Astrocyte of the spinal cord (primary cell): ENCODE data around the gene SOAT2.

Source experiments
- DNase-seq: peaks from one replicate; pipeline ENCODE4 v3.0.0; 2011; ENCODE audit warnings: low read depth, low spot score
- H3K4me3 ChIP-seq: 2 replicates; pipeline ENCODE4 v1.5.1; 2011; ENCODE audit warnings: low read depth, mild to moderate bottlenecking, low read length, moderate library complexity
- CTCF ChIP-seq: IDR thresholded peaks from 2 replicates; pipeline ENCODE4 v1.5.1; 2012; ENCODE audit warnings: low read depth, mild to moderate bottlenecking, low read length, inconsistent platforms
- in situ Hi-C: cut with HindIII; loops from 2 replicates; pipeline ENCODE4 v1.10.0; 2017; ENCODE audit warnings: low sequenced_read_pairs

The SOAT2 gene

GRCh38 chr12:53057816-53058500 is 45.3 kb upstream of the SOAT2 start:
- H3K4me3 ChIP-seq, result no peak overlapping the region
- in situ Hi-C loops, result no loop called here
- TF ChIP-seq CTCF, result no peak
- no peak for DNase-seq

- DNase-seq, result no peak
Measured at GRCh38 chr12:53058674-53059433, 44.4 kb upstream of the SOAT2 start.

GRCh38 chr12:53059434-53060063 is 43.7 kb upstream of the SOAT2 start:
- in situ Hi-C loops, result no loop called here
- no peak for DNase-seq
- TF ChIP-seq CTCF, result no peak
- no peak overlapping the region for H3K4me3 ChIP-seq

More at GRCh38 chr12:53058674-53059433, 44.4 kb upstream of the SOAT2 start:
- no peak for TF ChIP-seq CTCF
- in situ Hi-C loops, result no loop called here
- no peak overlapping the region for H3K4me3 ChIP-seq

GRCh38 chr12:53060064-53060720 is 43.1 kb upstream of the SOAT2 start:
- no peak overlapping the region for H3K4me3 ChIP-seq

GRCh38 chr12:53060721-53061276 is 42.5 kb upstream of the SOAT2 start:
- no peak overlapping the region for H3K4me3 ChIP-seq
- no peak for DNase-seq
- in situ Hi-C loops, result no loop called here
- no peak for TF ChIP-seq CTCF

More at GRCh38 chr12:53060064-53060720, 43.1 kb upstream of the SOAT2 start:
- DNase-seq, result no peak
- in situ Hi-C loops, result no loop called here
- TF ChIP-seq CTCF, result no peak

GRCh38 chr12:53061404-53062010 is 41.8 kb upstream of the SOAT2 start:
- no peak for TF ChIP-seq CTCF
- H3K4me3 ChIP-seq, result no peak overlapping the region
- in situ Hi-C loops, result no loop called here
- DNase-seq, result no peak
